HG02885 (cell line): ENCODE results near the gene GINS2.

Source experiments
- ATAC-seq: cut with Tn5 transposase; IDR thresholded peaks from one replicate; pipeline ENCODE4 v1.9.1; 2021; ENCODE audit warnings: mild to moderate bottlenecking; ENCODE audit not compliant: unreplicated experiment, poor library complexity

The GINS2 gene

GRCh38 chr16:85657267-85657650, 31.5 kb downstream of the GINS2 start:
- ATAC-seq = no peak

- ATAC-seq = no peak
Measured at GRCh38 chr16:85656351-85657266, 32.1 kb downstream of the GINS2 start.

- ATAC-seq = no peak
Measured at GRCh38 chr16:85655216-85656129, 33.3 kb downstream of the GINS2 start.

GRCh38 chr16:85654251-85655095, 34.3 kb downstream of the GINS2 start:
- ATAC-seq = no peak

GRCh38 chr16:85653290-85653891, 35.4 kb downstream of the GINS2 start:
- no peak for ATAC-seq

GRCh38 chr16:85652431-85653221, 36.1 kb downstream of the GINS2 start:
- ATAC-seq = no peak

- no peak for ATAC-seq
Measured at GRCh38 chr16:85651629-85652430, 36.9 kb downstream of the GINS2 start.

- ATAC-seq = no peak
Measured at GRCh38 chr16:85650844-85651628, 37.7 kb downstream of the GINS2 start.

- no peak for ATAC-seq
Measured at GRCh38 chr16:85650135-85650843, 38.5 kb downstream of the GINS2 start.

- no peak for ATAC-seq
Measured at GRCh38 chr16:85649411-85650134, 39.2 kb downstream of the GINS2 start.

GRCh38 chr16:85648805-85649204, 39.9 kb downstream of the GINS2 start:
- ATAC-seq = no peak

- no peak for ATAC-seq
Measured at GRCh38 chr16:85648070-85648714, 40.6 kb downstream of the GINS2 start.

GRCh38 chr16:85646976-85647375, 41.8 kb downstream of the GINS2 start:
- ATAC-seq = no peak

- ATAC-seq = no peak
Measured at GRCh38 chr16:85646358-85646907, 42.3 kb downstream of the GINS2 start.

GRCh38 chr16:85645021-85645589, 43.6 kb downstream of the GINS2 start:
- no peak for ATAC-seq
